Measurements from ENCODE around the gene FPGS. TPM values are rescaled to one million over a fixed set of nuclear protein-coding genes. Genes with fewer than 3 reads are reported as not detected.
"Not testable (repeated sequence)": the region's sequence is repeated elsewhere in the genome, so short reads cannot be mapped to it uniquely, and the experiment has no call there.

Gene FPGS
- polyA plus RNA-seq, 3 donors: 35.6 to 42.0 (median 39.4) TPM

- no peak for DNase-seq (ENCODE audit: low read depth in 3 of 3, low spot score in 2 of 3)
These were observed 32.1 kb upstream of the FPGS start for GRCh38 chr9:127770583-127770904.

DNA sequence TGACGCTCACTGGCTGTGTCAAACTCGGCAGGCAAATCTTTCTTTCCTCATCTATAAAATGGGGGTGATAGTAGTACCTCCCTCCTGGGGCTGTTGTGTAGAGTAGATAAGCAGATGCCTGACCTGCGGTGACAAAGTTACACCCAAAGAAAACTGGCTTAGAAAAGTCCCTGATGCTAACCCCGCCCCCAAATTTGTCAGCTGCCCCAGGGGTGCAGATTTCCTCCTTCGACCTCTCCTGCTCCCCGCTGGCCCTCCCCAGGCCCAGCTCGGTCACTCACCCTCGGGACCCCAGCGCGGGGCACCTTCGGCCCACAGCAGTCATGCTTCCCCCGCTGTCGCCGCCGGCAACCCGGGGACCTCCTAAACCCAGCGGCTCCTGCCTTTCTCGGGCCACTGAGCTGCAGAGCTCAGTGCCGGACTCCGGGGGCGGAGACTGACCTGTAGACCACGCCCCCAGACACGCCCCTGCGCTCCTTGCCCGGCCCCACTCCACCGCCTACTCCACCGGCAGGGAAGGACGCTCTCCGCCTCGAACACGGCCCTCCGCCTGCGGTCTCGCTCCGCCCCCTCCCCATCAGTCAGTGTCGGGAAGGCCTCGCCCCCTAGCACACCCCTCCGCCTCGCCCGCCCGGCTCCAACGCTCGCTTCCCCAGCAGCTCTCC lies 31.6 kb upstream of the FPGS start:
- DNase-seq (ENCODE audit: low read depth in 3 of 3, low spot score in 2 of 3): peak; percentile 92 to 94 (median 94)

GRCh38 chr9:127771570-127772189 lies 31.0 kb upstream of the FPGS start:
- no peak for DNase-seq (ENCODE audit: low read depth in 3 of 3, low spot score in 2 of 3)

GRCh38 chr9:127772603-127773002 lies 30.1 kb upstream of the FPGS start:
- DNase-seq (ENCODE audit: low read depth in 3 of 3, low spot score in 2 of 3): no peak

DNA sequence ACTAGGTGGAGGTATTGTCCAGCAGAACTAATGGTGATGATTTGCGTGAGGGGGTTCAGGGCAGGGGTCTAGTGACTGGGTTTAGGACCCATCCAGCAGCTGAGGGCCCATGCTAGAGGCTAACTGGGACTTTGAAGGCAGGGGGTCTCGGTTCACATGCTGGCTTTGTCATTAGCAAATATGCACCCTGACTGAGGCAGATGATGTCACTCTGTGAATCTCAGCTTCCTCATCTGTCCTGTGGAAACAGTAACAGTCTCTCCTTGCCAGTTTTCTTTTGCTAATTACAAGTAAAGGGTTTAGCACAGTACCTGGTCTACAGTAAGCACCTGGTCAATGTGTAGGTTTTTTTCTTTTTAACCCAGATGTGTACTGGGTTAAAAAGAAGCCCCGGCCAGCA lies 29.4 kb upstream of the FPGS start:
- DNase-seq (ENCODE audit: low read depth in 3 of 3, low spot score in 2 of 3): no peak

DNA sequence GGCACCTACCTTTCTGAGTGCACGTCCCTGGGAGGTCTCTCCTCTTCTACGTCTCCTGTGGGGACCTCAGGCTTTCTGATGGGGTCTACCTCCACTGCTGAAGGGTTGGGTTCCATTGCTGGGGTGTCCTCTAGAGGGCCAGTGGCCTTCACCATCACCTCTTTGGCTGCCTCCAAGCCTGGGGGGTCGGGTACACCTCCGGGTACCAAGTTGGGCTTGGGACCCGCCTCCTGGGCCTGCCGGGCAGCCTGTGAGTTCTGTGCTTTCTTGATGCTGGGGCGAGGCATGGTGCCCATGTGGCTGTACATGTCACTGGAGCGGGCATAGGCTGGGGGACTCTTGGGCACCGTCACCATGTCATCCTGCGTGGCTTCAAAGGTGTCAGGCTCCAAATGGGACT lies 28.7 kb upstream of the FPGS start:
- no peak for DNase-seq (ENCODE audit: low read depth in 3 of 3, low spot score in 2 of 3)

- DNase-seq (ENCODE audit: low read depth in 3 of 3, low spot score in 2 of 3): no peak
These were observed 26.3 kb upstream of the FPGS start for GRCh38 chr9:127776195-127776923.

GRCh38 chr9:127776924-127777289 lies 25.8 kb upstream of the FPGS start:
- DNase-seq (ENCODE audit: low read depth in 3 of 3, low spot score in 2 of 3): no peak

GRCh38 chr9:127777368-127777980 lies 25.2 kb upstream of the FPGS start:
- no peak for DNase-seq (ENCODE audit: low read depth in 3 of 3, low spot score in 2 of 3)

- no peak for DNase-seq (ENCODE audit: low read depth in 3 of 3, low spot score in 2 of 3)
These were observed 24.2 kb upstream of the FPGS start, which contains the start of gene SH2D3C for GRCh38 chr9:127778280-127779135. Gene SH2D3C (minus strand): TSS chr9:127778666. CDS start chr9:127778627, 39 bp downstream.

DNA sequence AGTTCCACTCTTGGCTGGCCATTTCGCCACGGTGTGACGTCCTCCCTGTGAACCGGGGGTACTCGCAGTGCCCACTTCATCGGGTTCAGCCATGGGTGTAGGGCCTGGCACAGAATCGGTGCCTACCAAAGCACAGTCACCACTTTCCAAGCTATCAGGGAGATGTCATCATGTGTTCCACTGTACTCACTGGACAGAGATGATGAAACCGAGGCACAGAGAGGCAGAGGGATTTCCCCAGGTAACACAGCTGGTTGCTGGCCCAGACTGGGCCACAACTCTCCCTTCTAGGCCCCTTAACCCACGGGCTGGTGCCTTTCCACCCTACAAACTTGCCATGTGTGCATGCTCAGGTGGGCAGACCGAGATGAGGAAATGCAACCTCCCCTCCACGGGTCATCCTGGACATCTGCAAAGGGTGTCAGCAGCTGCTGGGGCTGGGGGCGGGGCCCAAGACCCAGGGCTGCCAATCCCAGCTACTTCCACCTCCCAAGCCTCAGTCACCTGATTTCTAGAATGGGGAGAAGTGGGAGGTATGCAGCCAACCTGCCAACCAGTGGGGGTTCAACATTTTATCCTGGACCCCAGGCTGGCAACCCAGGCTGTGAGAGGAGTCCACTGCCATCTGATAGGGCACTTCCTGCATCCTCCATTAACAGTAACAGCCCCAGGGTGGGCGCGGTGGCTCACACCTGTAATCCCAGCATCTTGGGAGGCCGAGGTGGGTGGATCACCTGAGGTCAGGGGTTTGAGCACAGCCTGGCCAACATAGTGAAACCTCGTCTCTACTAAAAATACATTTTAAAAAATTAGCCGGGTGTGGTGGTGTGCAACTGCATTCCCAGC lies 23.3 kb upstream of the FPGS start:
- DNase-seq (ENCODE audit: low read depth in 3 of 3, low spot score in 2 of 3): no peak

- no peak for DNase-seq (ENCODE audit: low read depth in 3 of 3, low spot score in 2 of 3)
These were observed 22.4 kb upstream of the FPGS start for GRCh38 chr9:127780126-127780885.

- DNase-seq (ENCODE audit: low read depth in 3 of 3, low spot score in 2 of 3): not testable (repeated sequence)
These were observed 21.8 kb upstream of the FPGS start for GRCh38 chr9:127780909-127781308.

- no peak for DNase-seq (ENCODE audit: low read depth in 3 of 3, low spot score in 2 of 3)
These were observed 20.9 kb upstream of the FPGS start for GRCh38 chr9:127781806-127782205.

DNA sequence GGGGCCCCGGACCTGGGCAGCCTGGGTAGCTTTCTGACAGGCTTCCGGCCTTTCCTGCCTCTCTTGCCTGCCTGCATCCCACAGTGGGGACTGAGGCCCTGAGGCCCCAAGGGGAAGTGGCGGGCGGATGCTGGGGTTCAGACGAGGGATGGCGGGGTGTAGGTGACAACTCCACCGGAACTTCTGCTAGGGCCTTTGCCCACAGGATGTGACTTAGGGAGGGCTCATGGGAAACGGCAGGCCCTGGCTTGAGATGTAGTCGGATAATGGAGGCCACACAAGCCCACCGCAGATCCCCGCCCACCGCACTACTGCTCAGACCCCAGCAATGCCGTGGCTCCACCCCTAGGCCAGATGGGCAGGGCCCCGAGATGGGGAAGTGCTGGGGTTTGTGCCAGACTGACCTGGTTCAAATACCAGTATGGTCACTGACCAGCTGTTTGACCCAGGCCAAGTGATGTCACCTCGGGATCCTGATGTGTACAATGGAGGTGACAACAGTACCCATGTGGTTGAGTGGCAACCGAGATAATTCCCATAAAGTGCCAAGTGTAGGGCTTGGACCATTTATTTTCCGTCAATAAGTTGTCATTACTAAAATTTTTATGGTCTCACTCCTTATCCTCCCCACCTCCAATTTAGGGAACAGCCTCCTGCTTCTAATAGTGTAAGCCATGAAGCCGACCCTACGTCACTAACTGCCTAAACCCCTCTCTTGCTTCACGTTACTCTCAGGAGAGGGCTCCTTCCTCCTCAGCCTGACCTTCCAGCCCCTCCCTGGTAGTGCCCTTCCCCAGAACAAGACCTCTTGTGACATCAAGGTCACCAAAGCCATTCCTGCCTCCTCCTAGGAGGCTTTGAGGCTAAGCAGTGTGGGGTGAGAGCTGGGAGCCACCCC lies 19.3 kb upstream of the FPGS start:
- DNase-seq (ENCODE audit: low read depth in 3 of 3, low spot score in 2 of 3): no peak

- DNase-seq (ENCODE audit: low read depth in 3 of 3, low spot score in 2 of 3): peak; percentile 53 to 78 (median 69)
These were observed 17.4 kb upstream of the FPGS start for GRCh38 chr9:127785023-127785932.

All from right renal cortex interstitium (tissue), 3 donors.